Suprapubic skin (tissue), 4 donors: ENCODE results near the gene ATXN1.

Experiments used
- CTCF ChIP-seq, 2 donors: fragments of 200-600 bp in 1 of 2; fragments of 450-650 bp in 1 of 2; sonication (generic) in 1 of 2; IDR thresholded peaks; one replicate each; pipeline ENCODE4 v1.5.1; 2016 to 2019; ENCODE audit warnings: antibody characterized with exemption in 2 of 2, mild to moderate bottlenecking in 1 of 2, moderate library complexity in 1 of 2
- EP300 ChIP-seq: sonication (generic); formaldehyde crosslinking; IDR thresholded peaks from one replicate; pipeline ENCODE4 v1.6.1; 2017; ENCODE audit warnings: antibody characterized with exemption
- POLR2A ChIP-seq, 2 donors: fragments of 450-650 bp; IDR thresholded peaks; one replicate each; pipeline ENCODE4 v1.6.1; 2017; ENCODE audit warnings: antibody characterized with exemption in 2 of 2, mild to moderate bottlenecking in 2 of 2, moderate library complexity in 2 of 2
- POLR2AphosphoS5 ChIP-seq, 3 donors: sonication (generic); formaldehyde crosslinking; IDR thresholded peaks; one replicate each; pipeline ENCODE4 v1.6.1; 2017; ENCODE audit warnings: antibody characterized with exemption in 3 of 3

- TF ChIP-seq CTCF (IDR thresholded peaks at IDR 0.05) (no peak), POLR2A (IDR thresholded peaks at IDR 0.05) (no peak), POLR2AphosphoS5 (IDR thresholded peaks at IDR 0.05) (peak in 1 of 3 donors; percentile 17), EP300 (no peak)
Observed at GRCh38 chr6:16802071-16802470, 40.8 kb upstream of the ATXN1 start.
